ENCODE measurements around the gene MTUS2.

The MTUS2 gene

DNA sequence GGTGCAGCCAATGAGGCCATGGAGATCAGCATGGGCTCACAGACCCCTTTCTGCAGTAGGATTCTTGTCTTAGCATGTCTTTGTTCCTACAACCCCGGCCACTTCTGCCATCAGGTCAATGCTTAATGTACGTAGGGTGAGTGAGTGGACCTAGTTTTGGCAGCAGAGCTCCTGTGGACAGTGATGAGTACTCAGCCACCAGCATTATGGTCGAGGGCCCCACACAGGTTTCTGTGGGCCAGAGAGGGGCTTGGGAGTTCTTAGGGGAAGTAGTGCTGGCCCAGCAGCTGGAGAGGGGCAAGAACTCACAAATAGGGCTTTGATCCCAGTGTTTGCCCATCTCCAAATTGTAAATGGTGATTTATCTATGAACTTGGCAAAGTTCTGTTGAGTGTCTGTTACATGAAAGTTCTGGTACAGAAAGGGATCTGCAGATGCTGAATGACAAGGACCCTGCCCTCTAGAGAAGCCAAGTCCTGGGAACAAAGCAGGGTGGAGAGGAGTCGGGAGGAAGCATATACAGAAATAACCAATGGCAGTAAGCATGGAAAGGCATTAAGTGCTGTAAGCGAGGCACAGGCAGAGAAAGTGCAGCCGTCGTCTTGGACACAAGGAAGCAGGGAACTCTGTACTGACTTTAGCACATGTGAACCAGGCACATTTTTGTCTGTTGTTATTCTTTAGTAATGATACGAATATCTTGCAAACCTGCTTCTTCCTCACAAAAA is 185.1 kb downstream of the MTUS2 start:
- Histone ChIP-seq H3K9me3 (ENCODE audit: insufficient read depth, low read length, severe bottlenecking) (no peaks in the 10 kb centered on the region), H3K79me2 (ENCODE audit: insufficient read depth, low read length) (no peaks in the 10 kb centered on the region), H3K4me2 (ENCODE audit: insufficient read depth, low read length) (no peak overlapping the region), H3K9ac (ENCODE audit: low read depth, low read length) (no peak overlapping the region), H3K27ac (ENCODE audit: low read length) (no peak overlapping the region), H3K4me3 (ENCODE audit: low read depth in 1 of 2, low read length in 2 of 2) (no peak overlapping the region), H3K4me1 (ENCODE audit: insufficient read depth, low read length) (peaks cover 8% of the 10 kb centered on the region), H3K27me3 (ENCODE audit: insufficient read depth, low read length, poor library complexity) (no peaks in the 10 kb centered on the region), H2AFZ (ENCODE audit: low read depth, low read length) (no peak overlapping the region), H4K20me1 (ENCODE audit: insufficient read depth, low read length) (no peaks in the 10 kb centered on the region), H3K36me3 (ENCODE audit: insufficient read depth, low read length) (no peaks in the 10 kb centered on the region)
- DNase-seq (no peak), ATAC-seq (ENCODE audit: insufficient read depth, low read depth) (no peak)
- TF ChIP-seq EZH2 (IDR thresholded peaks at IDR 0.05; ENCODE audit: borderline replicate concordance, low read depth, low read length, severe bottlenecking) (no peak), CTCF (IDR thresholded peaks at IDR 0.05; ENCODE audit: borderline replicate concordance, extremely low read depth, low read length, poor library complexity, severe bottlenecking) (no peak)

DNA sequence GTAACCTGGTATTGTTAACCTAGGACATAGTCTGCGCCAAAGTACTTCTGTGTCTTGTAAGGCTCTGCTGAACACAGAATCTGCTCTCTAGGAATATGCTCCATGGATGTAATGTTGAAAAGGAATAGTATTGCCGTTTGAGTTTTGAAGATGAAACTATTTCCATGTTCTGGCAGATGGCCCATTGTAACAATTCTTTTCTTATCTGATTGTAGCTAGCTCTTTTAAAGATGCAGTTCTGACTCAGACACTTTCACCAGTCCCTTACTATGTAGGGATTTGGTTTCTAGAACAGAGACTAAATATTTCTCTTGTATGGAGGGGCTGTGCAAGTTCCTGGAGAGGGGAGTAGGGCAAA is 185.6 kb downstream of the MTUS2 start:
- Histone ChIP-seq H3K27me3 (ENCODE audit: insufficient read depth, low read length, poor library complexity) (no peaks in the 10 kb centered on the region), H3K9me3 (ENCODE audit: insufficient read depth, low read length, severe bottlenecking) (no peaks in the 10 kb centered on the region), H3K4me2 (ENCODE audit: insufficient read depth, low read length) (no peak overlapping the region), H3K4me3 (ENCODE audit: low read depth in 1 of 2, low read length in 2 of 2) (no peak overlapping the region), H3K9ac (ENCODE audit: low read depth, low read length) (no peak overlapping the region), H3K27ac (ENCODE audit: low read length) (no peak overlapping the region), H3K36me3 (ENCODE audit: insufficient read depth, low read length) (no peaks in the 10 kb centered on the region), H2AFZ (ENCODE audit: low read depth, low read length) (no peak overlapping the region), H4K20me1 (ENCODE audit: insufficient read depth, low read length) (no peaks in the 10 kb centered on the region), H3K4me1 (ENCODE audit: insufficient read depth, low read length) (peaks cover 8% of the 10 kb centered on the region), H3K79me2 (ENCODE audit: insufficient read depth, low read length) (no peaks in the 10 kb centered on the region)
- TF ChIP-seq EZH2 (IDR thresholded peaks at IDR 0.05; ENCODE audit: borderline replicate concordance, low read depth, low read length, severe bottlenecking) (no peak), CTCF (IDR thresholded peaks at IDR 0.05; ENCODE audit: borderline replicate concordance, extremely low read depth, low read length, poor library complexity, severe bottlenecking) (no peak)
- DNase-seq (no peak), ATAC-seq (ENCODE audit: insufficient read depth, low read depth) (no peak)

GRCh38 chr13:29006359-29006850 is 186.3 kb downstream of the MTUS2 start:
- no peaks in the 10 kb centered on the region for H3K79me2 ChIP-seq (ENCODE audit: insufficient read depth, low read length)
- no peak overlapping the region for H3K9ac ChIP-seq (ENCODE audit: low read depth, low read length)
- no peaks in the 10 kb centered on the region for H3K36me3 ChIP-seq (ENCODE audit: insufficient read depth, low read length)
- H3K27ac ChIP-seq (ENCODE audit: low read length) = no peak overlapping the region
- ATAC-seq (ENCODE audit: insufficient read depth, low read depth) = no peak
- no peak for DNase-seq
- peaks cover 8% of the 10 kb centered on the region for H3K4me1 ChIP-seq (ENCODE audit: insufficient read depth, low read length)
- no peak overlapping the region for H3K4me2 ChIP-seq (ENCODE audit: insufficient read depth, low read length)
- no peaks in the 10 kb centered on the region for H3K27me3 ChIP-seq (ENCODE audit: insufficient read depth, low read length, poor library complexity)
- no peaks in the 10 kb centered on the region for H4K20me1 ChIP-seq (ENCODE audit: insufficient read depth, low read length)
- H3K9me3 ChIP-seq (ENCODE audit: insufficient read depth, low read length, severe bottlenecking) = no peaks in the 10 kb centered on the region
- no peak overlapping the region for H3K4me3 ChIP-seq (ENCODE audit: low read depth in 1 of 2, low read length in 2 of 2)
- H2AFZ ChIP-seq (ENCODE audit: low read depth, low read length) = no peak overlapping the region
- no peak for TF ChIP-seq EZH2 (IDR thresholded peaks at IDR 0.05; ENCODE audit: borderline replicate concordance, low read depth, low read length, severe bottlenecking)
- TF ChIP-seq CTCF (IDR thresholded peaks at IDR 0.05; ENCODE audit: borderline replicate concordance, extremely low read depth, low read length, poor library complexity, severe bottlenecking) = no peak

Measured in DND-41 (cell line).